Gastrocnemius medialis (tissue), 4 donors: Measurements from ENCODE around the gene ALK.

ENCODE experiments used
- POLR2A ChIP-seq, 2 donors: fragments of 450-650 bp; IDR thresholded peaks; one replicate each; pipeline ENCODE4 v1.6.1; 2017; ENCODE audit warnings: antibody characterized with exemption in 2 of 2, mild to moderate bottlenecking in 2 of 2, moderate library complexity in 2 of 2
- TF ChIP-seq, protein P1 (sequence below), 5 experiments: fragments of 450-650 bp in 3 of 5; fragments of 200-600 bp in 2 of 5; sonication (generic) in 2 of 5; IDR thresholded peaks in 4 of 5; conservative IDR thresholded peaks in 1 of 5; 1 replicate in 4 of 5; 2 replicates in 1 of 5; pipeline ENCODE4 v1.5.1; 2016 to 2019; ENCODE audit warnings: antibody characterized with exemption in 5 of 5, mild to moderate bottlenecking in 3 of 5, moderate library complexity in 3 of 5

DNA sequence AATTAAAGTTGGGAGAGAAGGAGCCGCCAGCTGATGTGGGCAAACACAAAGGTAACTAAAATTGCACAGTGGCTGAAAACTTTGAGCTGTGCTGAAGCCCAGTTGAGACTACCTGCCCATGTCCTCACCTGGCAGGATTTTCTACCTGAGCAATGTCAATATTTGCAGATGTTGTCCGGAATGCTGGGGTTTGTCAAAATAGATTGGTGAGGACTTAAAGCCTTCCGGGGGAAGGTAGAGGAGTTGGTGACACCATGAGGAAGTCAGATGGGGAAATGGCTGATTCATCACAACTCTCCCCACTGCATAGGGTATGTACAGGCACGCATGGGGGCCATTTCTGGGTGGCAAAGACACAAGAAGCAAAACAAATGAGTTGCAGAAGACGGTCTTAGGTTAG, 114.9 kb downstream of the ALK start:
- TF ChIP-seq, protein P1, sequence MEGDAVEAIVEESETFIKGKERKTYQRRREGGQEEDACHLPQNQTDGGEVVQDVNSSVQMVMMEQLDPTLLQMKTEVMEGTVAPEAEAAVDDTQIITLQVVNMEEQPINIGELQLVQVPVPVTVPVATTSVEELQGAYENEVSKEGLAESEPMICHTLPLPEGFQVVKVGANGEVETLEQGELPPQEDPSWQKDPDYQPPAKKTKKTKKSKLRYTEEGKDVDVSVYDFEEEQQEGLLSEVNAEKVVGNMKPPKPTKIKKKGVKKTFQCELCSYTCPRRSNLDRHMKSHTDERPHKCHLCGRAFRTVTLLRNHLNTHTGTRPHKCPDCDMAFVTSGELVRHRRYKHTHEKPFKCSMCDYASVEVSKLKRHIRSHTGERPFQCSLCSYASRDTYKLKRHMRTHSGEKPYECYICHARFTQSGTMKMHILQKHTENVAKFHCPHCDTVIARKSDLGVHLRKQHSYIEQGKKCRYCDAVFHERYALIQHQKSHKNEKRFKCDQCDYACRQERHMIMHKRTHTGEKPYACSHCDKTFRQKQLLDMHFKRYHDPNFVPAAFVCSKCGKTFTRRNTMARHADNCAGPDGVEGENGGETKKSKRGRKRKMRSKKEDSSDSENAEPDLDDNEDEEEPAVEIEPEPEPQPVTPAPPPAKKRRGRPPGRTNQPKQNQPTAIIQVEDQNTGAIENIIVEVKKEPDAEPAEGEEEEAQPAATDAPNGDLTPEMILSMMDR (IDR thresholded peaks at IDR 0.05 in 4 of 5, conservative IDR thresholded peaks at IDR 0.05 in 1 of 5) = no peak
- no peak for TF ChIP-seq POLR2A (IDR thresholded peaks at IDR 0.05)
